Tibial nerve (tissue), 4 donors: ENCODE data around the gene CFP. TPM values are rescaled to one million over a fixed set of nuclear protein-coding genes. Genes with fewer than 3 reads are reported as not detected.
A peak's percentile ranks its signal among the peaks of the same experiment; 100 is the strongest.

Experiments
- DNase-seq, 2 donors: peaks; one replicate each; pipeline ENCODE4 v3.0.0-alpha.2; 2019; ENCODE audit warnings: low spot score in 2 of 2
- H3K27ac ChIP-seq, 4 donors: fragments of 200-600 bp; sonication (generic) in 3 of 4; one replicate each; pipeline ENCODE4 v1.5.1; 2017 to 2019; ENCODE audit warnings: mild to moderate bottlenecking in 1 of 4
- H3K27me3 ChIP-seq, 2 donors: fragments of 200-600 bp; sonication (generic) in 1 of 2; one replicate each; pipeline versions ENCODE4 v1.5.1 to v1.6.0; 2017 to 2019
- H3K36me3 ChIP-seq, 3 donors: fragments of 200-600 bp; sonication (generic); one replicate each; pipeline ENCODE4 v1.5.1; 2018 to 2019
- H3K4me1 ChIP-seq, 4 donors: fragments of 200-600 bp; sonication (generic) in 3 of 4; one replicate each; pipeline ENCODE4 v1.5.1; 2017 to 2019
- H3K4me3 ChIP-seq, 4 donors: fragments of 200-600 bp; sonication (generic) in 3 of 4; one replicate each; pipeline ENCODE4 v1.5.1; 2017 to 2019; ENCODE audit warnings: mild to moderate bottlenecking in 1 of 4, moderate library complexity in 1 of 4
- H3K9me3 ChIP-seq, 4 donors: fragments of 200-600 bp; sonication (generic) in 3 of 4; one replicate each; pipeline ENCODE4 v1.5.1; 2017 to 2019
- EP300 ChIP-seq, 2 donors: sonication (generic); formaldehyde crosslinking; IDR thresholded peaks; one replicate each; pipeline ENCODE4 v1.6.1; 2017; ENCODE audit warnings: antibody characterized with exemption in 2 of 2, mild to moderate bottlenecking in 1 of 2
- POLR2A ChIP-seq, 2 donors: fragments of 450-650 bp; IDR thresholded peaks; one replicate each; pipeline ENCODE4 v1.6.1; 2017; ENCODE audit warnings: antibody characterized with exemption in 2 of 2, mild to moderate bottlenecking in 2 of 2, moderate library complexity in 2 of 2
- WGBS, 2 donors: methylation state at CpG; one replicate each; pipeline ENCODE4 v1.1.5; 2018; 5-methylcytosine and 5-hydroxymethylcytosine counted together
- total RNA-seq, 4 donors: library from RNA; depleted of rRNA; stranded (reverse); fragments of >200 nt; gene quantifications; one replicate each; pipeline ENCODE4 v1.1.0, GENCODE V29; 2016
- TF ChIP-seq, protein P1 (sequence below), 5 experiments: fragments of 200-600 bp in 3 of 5; fragments of 450-650 bp in 2 of 5; sonication (generic) in 3 of 5; IDR thresholded peaks; one replicate each; pipeline ENCODE4 v1.5.1; 2016 to 2019; ENCODE audit warnings: antibody characterized with exemption in 5 of 5, mild to moderate bottlenecking in 3 of 5, moderate library complexity in 2 of 5

CFP gene
- total RNA-seq, 4 donors from 2014 or later, result 2.2 to 15.6 (median 12.1) TPM

GRCh38 chrX:47577901-47578300 is 51.8 kb downstream of the CFP start:
- peak overlapping the region in 1 of 4 donors; percentile 33 for H3K27ac ChIP-seq
- no peak overlapping the region for H3K4me3 ChIP-seq
- H3K36me3 ChIP-seq, result no peaks in the 10 kb centered on the region
- no peaks in the 10 kb centered on the region for H3K9me3 ChIP-seq
- TF ChIP-seq, protein P1, sequence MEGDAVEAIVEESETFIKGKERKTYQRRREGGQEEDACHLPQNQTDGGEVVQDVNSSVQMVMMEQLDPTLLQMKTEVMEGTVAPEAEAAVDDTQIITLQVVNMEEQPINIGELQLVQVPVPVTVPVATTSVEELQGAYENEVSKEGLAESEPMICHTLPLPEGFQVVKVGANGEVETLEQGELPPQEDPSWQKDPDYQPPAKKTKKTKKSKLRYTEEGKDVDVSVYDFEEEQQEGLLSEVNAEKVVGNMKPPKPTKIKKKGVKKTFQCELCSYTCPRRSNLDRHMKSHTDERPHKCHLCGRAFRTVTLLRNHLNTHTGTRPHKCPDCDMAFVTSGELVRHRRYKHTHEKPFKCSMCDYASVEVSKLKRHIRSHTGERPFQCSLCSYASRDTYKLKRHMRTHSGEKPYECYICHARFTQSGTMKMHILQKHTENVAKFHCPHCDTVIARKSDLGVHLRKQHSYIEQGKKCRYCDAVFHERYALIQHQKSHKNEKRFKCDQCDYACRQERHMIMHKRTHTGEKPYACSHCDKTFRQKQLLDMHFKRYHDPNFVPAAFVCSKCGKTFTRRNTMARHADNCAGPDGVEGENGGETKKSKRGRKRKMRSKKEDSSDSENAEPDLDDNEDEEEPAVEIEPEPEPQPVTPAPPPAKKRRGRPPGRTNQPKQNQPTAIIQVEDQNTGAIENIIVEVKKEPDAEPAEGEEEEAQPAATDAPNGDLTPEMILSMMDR (IDR thresholded peaks at IDR 0.05), result no peak
- TF ChIP-seq EP300 (IDR thresholded peaks at IDR 0.05) (no peak), POLR2A (IDR thresholded peaks at IDR 0.05) (no peak)
- H3K27me3 ChIP-seq, result no peaks in the 10 kb centered on the region
- WGBS, 2 donors, result 65% methylated on average over 3 of the region's 3 CpGs; no CpG with 5 or more reads in 1 of the 2 donors
- peaks cover 0 to 23% (median 0%) of the 10 kb centered on the region in 4 donors for H3K4me1 ChIP-seq
- no peak for DNase-seq

DNA sequence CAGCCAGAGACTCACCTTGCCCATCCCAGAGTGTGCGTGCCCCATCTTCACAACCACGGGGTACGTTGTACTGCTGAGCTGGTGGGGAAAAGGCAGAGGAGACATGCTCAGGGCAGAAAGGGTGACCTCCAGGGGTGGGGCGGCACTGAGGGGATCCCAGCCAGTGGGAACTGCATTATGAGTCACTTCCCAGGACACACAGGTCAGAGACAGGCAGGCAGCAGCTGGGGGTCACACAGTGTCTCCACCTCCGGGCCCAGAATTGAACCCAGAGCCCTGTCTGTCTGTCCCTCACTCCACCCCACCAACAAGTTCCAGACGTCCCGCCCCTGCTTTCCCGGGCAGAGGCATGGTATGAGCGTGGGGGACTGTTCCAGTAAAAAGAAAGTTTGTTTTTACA is 52.3 kb downstream of the CFP start:
- Histone ChIP-seq H3K4me3 (no peak overlapping the region), H3K4me1 (peaks cover 0 to 24% (median 0%) of the 10 kb centered on the region in 4 donors), H3K36me3 (no peaks in the 10 kb centered on the region), H3K27ac (peak overlapping the region in 1 of 4 donors; percentile 47), H3K27me3 (no peaks in the 10 kb centered on the region), H3K9me3 (no peaks in the 10 kb centered on the region)
- TF ChIP-seq EP300 (IDR thresholded peaks at IDR 0.05) (no peak), POLR2A (IDR thresholded peaks at IDR 0.05) (no peak)
- TF ChIP-seq, protein P1 (IDR thresholded peaks at IDR 0.05), result no peak
- 8 to 67% methylated on average over 5 to 9 of the region's 9 CpGs for WGBS, 2 donors
- no peak for DNase-seq

- no peak overlapping the region for H3K4me3 ChIP-seq
- no peaks in the 10 kb centered on the region for H3K9me3 ChIP-seq
- no peak overlapping the region for H3K27ac ChIP-seq
- no peaks in the 10 kb centered on the region for H3K27me3 ChIP-seq
- no peak for DNase-seq
- no peak for TF ChIP-seq POLR2A (IDR thresholded peaks at IDR 0.05)
- TF ChIP-seq, protein P1 (IDR thresholded peaks at IDR 0.05), result no peak
- TF ChIP-seq EP300 (IDR thresholded peaks at IDR 0.05), result no peak
- peaks cover 0 to 8% (median 0%) of the 10 kb centered on the region in 3 donors for H3K36me3 ChIP-seq
- H3K4me1 ChIP-seq, result peaks cover 0 to 19% (median 0%) of the 10 kb centered on the region in 4 donors
- 87 to 97% methylated on average over 12 to 20 of the region's 20 CpGs for WGBS, 2 donors
Observed at GRCh38 chrX:47576021-47576898, 53.5 kb downstream of the CFP start.

GRCh38 chrX:47574547-47575301 is 55.0 kb downstream of the CFP start:
- H3K27ac ChIP-seq, result peak overlapping the region; percentile 67 to 89 (median 83)
- peaks cover 0 to 19% (median 0%) of the 10 kb centered on the region in 4 donors for H3K4me1 ChIP-seq
- 46 to 60% methylated on average over 9 to 27 of the region's 27 CpGs for WGBS, 2 donors
- no peak for TF ChIP-seq EP300 (IDR thresholded peaks at IDR 0.05)
- TF ChIP-seq, protein P1 (IDR thresholded peaks at IDR 0.05), result no peak
- TF ChIP-seq POLR2A (IDR thresholded peaks at IDR 0.05), result no peak
- no peaks in the 10 kb centered on the region for H3K27me3 ChIP-seq
- DNase-seq, result no peak
- H3K9me3 ChIP-seq, result no peaks in the 10 kb centered on the region
- peaks cover 0 to 24% (median 0%) of the 10 kb centered on the region in 3 donors for H3K36me3 ChIP-seq
- H3K4me3 ChIP-seq, result peak overlapping the region in 3 of 4 donors; percentile 17 to 49 (median 23)
